Liver (tissue), 9 donors: ENCODE results near the gene RASAL2. TPM values are rescaled to one million over a fixed set of nuclear protein-coding genes. Genes with fewer than 3 reads are reported as not detected.

ENCODE experiments used
- DNase-seq: peaks from one replicate; pipeline ENCODE4 v3.0.0-alpha.2; 2017; ENCODE audit warnings: low spot score
- H3K27ac ChIP-seq, 2 donors: one replicate each; pipeline ENCODE4 v1.7.0; 2013; ENCODE audit warnings: inconsistent platforms in 2 of 2, low read length in 2 of 2, control low read depth in 1 of 2, low read depth in 1 of 2, mild to moderate bottlenecking in 1 of 2
- H3K27me3 ChIP-seq, 4 donors: one replicate each; pipeline versions ENCODE4 v1.6.1 to v1.7.0; 2013; ENCODE audit warnings: low read length in 3 of 4, inconsistent platforms in 1 of 4, mild to moderate bottlenecking in 1 of 4, moderate library complexity in 1 of 4; ENCODE audit not compliant: control insufficient read depth in 4 of 4, insufficient read depth in 4 of 4
- H3K36me3 ChIP-seq, 4 donors: one replicate each; pipeline versions ENCODE4 v1.6.1 to v1.7.0; 2013; ENCODE audit warnings: low read length in 3 of 4, mild to moderate bottlenecking in 3 of 4, low read depth in 1 of 4, moderate library complexity in 1 of 4; ENCODE audit not compliant: control insufficient read depth in 4 of 4, insufficient read depth in 3 of 4
- H3K4me1 ChIP-seq, 4 donors: one replicate each; pipeline versions ENCODE4 v1.6.1 to v1.7.0; 2013; ENCODE audit warnings: low read length in 3 of 4, mild to moderate bottlenecking in 3 of 4, moderate library complexity in 1 of 4; ENCODE audit not compliant: control insufficient read depth in 4 of 4, insufficient read depth in 4 of 4
- H3K4me3 ChIP-seq, 3 donors: one replicate each; pipeline versions ENCODE4 v1.6.1 to v1.7.0; 2013; ENCODE audit warnings: low read length in 3 of 3, control low read depth in 1 of 3, low read depth in 1 of 3, mild to moderate bottlenecking in 1 of 3
- H3K9ac ChIP-seq, 2 donors: one replicate each; pipeline ENCODE4 v1.7.0; 2013; ENCODE audit warnings: low read length in 2 of 2, mild to moderate bottlenecking in 2 of 2, moderate library complexity in 2 of 2, control low read depth in 1 of 2, low read depth in 1 of 2
- H3K9me3 ChIP-seq, 4 donors: one replicate each; pipeline versions ENCODE4 v1.6.1 to v1.7.0; 2013; ENCODE audit warnings: low read length in 3 of 4; ENCODE audit not compliant: control insufficient read depth in 4 of 4
- ATF3 ChIP-seq: IDR thresholded peaks from 2 replicates; pipeline ENCODE4 v1.6.1; 2016; ENCODE audit warnings: antibody characterized with exemption
- EGR1 ChIP-seq, 2 donors: IDR thresholded peaks; 2 replicates each; pipeline ENCODE4 v1.6.1; 2016 to 2018; ENCODE audit warnings: antibody characterized with exemption in 2 of 2, low read depth in 2 of 2
- FOXA1 ChIP-seq: IDR thresholded peaks from 2 replicates; pipeline ENCODE4 v1.6.1; 2016; ENCODE audit warnings: antibody characterized with exemption
- FOXA2 ChIP-seq: IDR thresholded peaks from 2 replicates; pipeline ENCODE4 v1.6.1; 2016; ENCODE audit warnings: antibody characterized with exemption
- GABPA ChIP-seq, 2 donors: IDR thresholded peaks in 1 of 2; conservative IDR thresholded peaks in 1 of 2; 2 replicates each; pipeline ENCODE4 v1.6.1; 2016; ENCODE audit warnings: antibody characterized with exemption in 2 of 2, mild to moderate bottlenecking in 1 of 2, moderate library complexity in 1 of 2
- HNF4A ChIP-seq, 2 donors: conservative IDR thresholded peaks; 2 replicates each; pipeline ENCODE4 v1.6.1; 2016; ENCODE audit warnings: antibody characterized with exemption in 2 of 2, mild to moderate bottlenecking in 2 of 2
- HNF4G ChIP-seq: IDR thresholded peaks from 2 replicates; pipeline ENCODE4 v1.6.1; 2016; ENCODE audit warnings: antibody characterized with exemption
- JUND ChIP-seq, 2 donors: IDR thresholded peaks; 2 replicates each; pipeline ENCODE4 v1.6.1; 2016; ENCODE audit warnings: antibody characterized with exemption in 2 of 2
- NR2F2 ChIP-seq: IDR thresholded peaks from 2 replicates; pipeline ENCODE4 v1.6.1; 2016; ENCODE audit warnings: antibody characterized with exemption
- RAD21 ChIP-seq, 2 donors: IDR thresholded peaks; 2 replicates each; pipeline ENCODE4 v1.6.1; 2016; ENCODE audit warnings: antibody characterized with exemption in 2 of 2, mild to moderate bottlenecking in 2 of 2
- RXRA ChIP-seq, 2 donors: IDR thresholded peaks; 2 replicates each; pipeline ENCODE4 v1.6.1; 2017 to 2018; ENCODE audit warnings: antibody characterized with exemption in 2 of 2, mild to moderate bottlenecking in 1 of 2
- SP1 ChIP-seq: IDR thresholded peaks from 2 replicates; pipeline ENCODE4 v1.6.1; 2018; ENCODE audit warnings: antibody characterized with exemption, mild to moderate bottlenecking
- YY1 ChIP-seq: IDR thresholded peaks from 2 replicates; pipeline ENCODE4 v1.6.1; 2016; ENCODE audit warnings: antibody characterized with exemption, mild to moderate bottlenecking
- WGBS: extraction: QIAGEN DNeasy Blood & Tissue Kit; methylation state at CpG from one replicate; pipeline ENCODE4 v1.1.7; 2013; 5-methylcytosine and 5-hydroxymethylcytosine counted together
- polyA plus RNA-seq, 2 donors: library from polyadenylated mRNA; stranded (reverse) in 1 of 2; unstranded in 1 of 2; fragments of 200-250 nt in 1 of 2; fragments of >200 nt in 1 of 2; fragmentation: Nextera tagmentation in 1 of 2; extraction: Ambion mirVana in 1 of 2; gene quantifications; one replicate each; pipeline versions ENCODE4 v1.2.1 to v1.2.3, GENCODE V29; 2013 to 2015
- total RNA-seq, 2 donors: library from RNA; depleted of rRNA; stranded (reverse); fragments of >200 nt; gene quantifications; one replicate each; pipeline ENCODE4 v1.2.3, GENCODE V29; 2014
- TF ChIP-seq, protein P1 (sequence below): IDR thresholded peaks from 2 replicates; pipeline ENCODE4 v1.6.1; 2016; ENCODE audit warnings: antibody characterized with exemption
- TF ChIP-seq, protein P2 (sequence below): fragments of 150-350 bp; IDR thresholded peaks from 2 replicates; pipeline ENCODE4 v1.5.1; 2017; ENCODE audit warnings: improper control_type of control experiment, low read depth, low read length; ENCODE audit not compliant: missing input control
- TF ChIP-seq, protein P3 (sequence below): IDR thresholded peaks from 2 replicates; pipeline ENCODE4 v1.6.1; 2016; ENCODE audit warnings: antibody characterized with exemption, mild to moderate bottlenecking
- TF ChIP-seq, protein P4 (sequence below): IDR thresholded peaks from 2 replicates; pipeline ENCODE4 v1.6.1; 2016; ENCODE audit warnings: antibody characterized with exemption
- donor health status: healthy.
- donor health status: healthy.
- donor health status: healthy.
- donor health status: healthy.
- donor health status: healthy.

Gene RASAL2
- total and polyA plus RNA-seq, 4 donors = 1.8 to 8.1 (median 4.1) TPM

DNA sequence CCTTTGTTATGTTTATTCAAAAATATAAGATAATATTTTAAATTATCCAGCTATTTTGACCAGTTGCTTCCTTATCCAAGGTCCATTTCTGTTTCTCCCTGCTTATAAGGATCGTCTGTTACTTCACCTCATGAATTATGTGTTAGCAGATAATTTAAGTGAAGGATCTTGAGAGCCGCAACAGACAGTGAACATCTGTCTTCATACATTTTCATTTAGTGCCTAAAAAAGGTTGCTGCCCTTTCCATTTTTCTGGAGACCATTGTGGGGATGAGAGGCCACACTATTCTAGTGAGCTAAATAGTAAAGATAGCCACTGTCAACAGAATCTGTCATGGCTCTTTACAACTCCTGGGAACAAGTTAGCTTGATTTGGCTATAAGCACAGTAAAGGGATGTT lies 248.8 kb downstream of the RASAL2 start:
- 85% methylated on average over 2 of the region's 2 CpGs for WGBS
- Histone ChIP-seq H3K4me3 (no peak overlapping the region), H3K9me3 (no peaks in the 10 kb centered on the region), H3K27me3 (no peaks in the 10 kb centered on the region), H3K4me1 (peaks cover 0 to 10% (median 2%) of the 10 kb centered on the region in 4 donors), H3K36me3 (no peaks in the 10 kb centered on the region), H3K27ac (no peak overlapping the region), H3K9ac (no peak overlapping the region)
- no peak for DNase-seq
- no peak for TF ChIP-seq FOXA1
- TF ChIP-seq JUND (IDR thresholded peaks at IDR 0.05) = no peak
- TF ChIP-seq, protein P1, sequence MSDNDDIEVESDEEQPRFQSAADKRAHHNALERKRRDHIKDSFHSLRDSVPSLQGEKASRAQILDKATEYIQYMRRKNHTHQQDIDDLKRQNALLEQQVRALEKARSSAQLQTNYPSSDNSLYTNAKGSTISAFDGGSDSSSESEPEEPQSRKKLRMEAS = no peak
- TF ChIP-seq, protein P2, sequence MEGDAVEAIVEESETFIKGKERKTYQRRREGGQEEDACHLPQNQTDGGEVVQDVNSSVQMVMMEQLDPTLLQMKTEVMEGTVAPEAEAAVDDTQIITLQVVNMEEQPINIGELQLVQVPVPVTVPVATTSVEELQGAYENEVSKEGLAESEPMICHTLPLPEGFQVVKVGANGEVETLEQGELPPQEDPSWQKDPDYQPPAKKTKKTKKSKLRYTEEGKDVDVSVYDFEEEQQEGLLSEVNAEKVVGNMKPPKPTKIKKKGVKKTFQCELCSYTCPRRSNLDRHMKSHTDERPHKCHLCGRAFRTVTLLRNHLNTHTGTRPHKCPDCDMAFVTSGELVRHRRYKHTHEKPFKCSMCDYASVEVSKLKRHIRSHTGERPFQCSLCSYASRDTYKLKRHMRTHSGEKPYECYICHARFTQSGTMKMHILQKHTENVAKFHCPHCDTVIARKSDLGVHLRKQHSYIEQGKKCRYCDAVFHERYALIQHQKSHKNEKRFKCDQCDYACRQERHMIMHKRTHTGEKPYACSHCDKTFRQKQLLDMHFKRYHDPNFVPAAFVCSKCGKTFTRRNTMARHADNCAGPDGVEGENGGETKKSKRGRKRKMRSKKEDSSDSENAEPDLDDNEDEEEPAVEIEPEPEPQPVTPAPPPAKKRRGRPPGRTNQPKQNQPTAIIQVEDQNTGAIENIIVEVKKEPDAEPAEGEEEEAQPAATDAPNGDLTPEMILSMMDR = no peak
- no peak for TF ChIP-seq FOXA2
- TF ChIP-seq NR2F2 = no peak
- no peak for TF ChIP-seq HNF4A (conservative IDR thresholded peaks at IDR 0.05)
- TF ChIP-seq, protein P3, sequence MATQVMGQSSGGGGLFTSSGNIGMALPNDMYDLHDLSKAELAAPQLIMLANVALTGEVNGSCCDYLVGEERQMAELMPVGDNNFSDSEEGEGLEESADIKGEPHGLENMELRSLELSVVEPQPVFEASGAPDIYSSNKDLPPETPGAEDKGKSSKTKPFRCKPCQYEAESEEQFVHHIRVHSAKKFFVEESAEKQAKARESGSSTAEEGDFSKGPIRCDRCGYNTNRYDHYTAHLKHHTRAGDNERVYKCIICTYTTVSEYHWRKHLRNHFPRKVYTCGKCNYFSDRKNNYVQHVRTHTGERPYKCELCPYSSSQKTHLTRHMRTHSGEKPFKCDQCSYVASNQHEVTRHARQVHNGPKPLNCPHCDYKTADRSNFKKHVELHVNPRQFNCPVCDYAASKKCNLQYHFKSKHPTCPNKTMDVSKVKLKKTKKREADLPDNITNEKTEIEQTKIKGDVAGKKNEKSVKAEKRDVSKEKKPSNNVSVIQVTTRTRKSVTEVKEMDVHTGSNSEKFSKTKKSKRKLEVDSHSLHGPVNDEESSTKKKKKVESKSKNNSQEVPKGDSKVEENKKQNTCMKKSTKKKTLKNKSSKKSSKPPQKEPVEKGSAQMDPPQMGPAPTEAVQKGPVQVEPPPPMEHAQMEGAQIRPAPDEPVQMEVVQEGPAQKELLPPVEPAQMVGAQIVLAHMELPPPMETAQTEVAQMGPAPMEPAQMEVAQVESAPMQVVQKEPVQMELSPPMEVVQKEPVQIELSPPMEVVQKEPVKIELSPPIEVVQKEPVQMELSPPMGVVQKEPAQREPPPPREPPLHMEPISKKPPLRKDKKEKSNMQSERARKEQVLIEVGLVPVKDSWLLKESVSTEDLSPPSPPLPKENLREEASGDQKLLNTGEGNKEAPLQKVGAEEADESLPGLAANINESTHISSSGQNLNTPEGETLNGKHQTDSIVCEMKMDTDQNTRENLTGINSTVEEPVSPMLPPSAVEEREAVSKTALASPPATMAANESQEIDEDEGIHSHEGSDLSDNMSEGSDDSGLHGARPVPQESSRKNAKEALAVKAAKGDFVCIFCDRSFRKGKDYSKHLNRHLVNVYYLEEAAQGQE = no peak
- no peak for TF ChIP-seq ATF3
- no peak for TF ChIP-seq RXRA (IDR thresholded peaks at IDR 0.05)
- TF ChIP-seq YY1 = no peak
- no peak for TF ChIP-seq EGR1 (IDR thresholded peaks at IDR 0.05; ENCODE audit: low read depth in 2 of 2)
- TF ChIP-seq GABPA (IDR thresholded peaks at IDR 0.05 in 1 of 2, conservative IDR thresholded peaks at IDR 0.05 in 1 of 2) = no peak
- TF ChIP-seq, protein P4, sequence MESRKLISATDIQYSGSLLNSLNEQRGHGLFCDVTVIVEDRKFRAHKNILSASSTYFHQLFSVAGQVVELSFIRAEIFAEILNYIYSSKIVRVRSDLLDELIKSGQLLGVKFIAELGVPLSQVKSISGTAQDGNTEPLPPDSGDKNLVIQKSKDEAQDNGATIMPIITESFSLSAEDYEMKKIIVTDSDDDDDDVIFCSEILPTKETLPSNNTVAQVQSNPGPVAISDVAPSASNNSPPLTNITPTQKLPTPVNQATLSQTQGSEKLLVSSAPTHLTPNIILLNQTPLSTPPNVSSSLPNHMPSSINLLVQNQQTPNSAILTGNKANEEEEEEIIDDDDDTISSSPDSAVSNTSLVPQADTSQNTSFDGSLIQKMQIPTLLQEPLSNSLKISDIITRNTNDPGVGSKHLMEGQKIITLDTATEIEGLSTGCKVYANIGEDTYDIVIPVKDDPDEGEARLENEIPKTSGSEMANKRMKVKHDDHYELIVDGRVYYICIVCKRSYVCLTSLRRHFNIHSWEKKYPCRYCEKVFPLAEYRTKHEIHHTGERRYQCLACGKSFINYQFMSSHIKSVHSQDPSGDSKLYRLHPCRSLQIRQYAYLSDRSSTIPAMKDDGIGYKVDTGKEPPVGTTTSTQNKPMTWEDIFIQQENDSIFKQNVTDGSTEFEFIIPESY = no peak
- no peak for TF ChIP-seq SP1

DNA sequence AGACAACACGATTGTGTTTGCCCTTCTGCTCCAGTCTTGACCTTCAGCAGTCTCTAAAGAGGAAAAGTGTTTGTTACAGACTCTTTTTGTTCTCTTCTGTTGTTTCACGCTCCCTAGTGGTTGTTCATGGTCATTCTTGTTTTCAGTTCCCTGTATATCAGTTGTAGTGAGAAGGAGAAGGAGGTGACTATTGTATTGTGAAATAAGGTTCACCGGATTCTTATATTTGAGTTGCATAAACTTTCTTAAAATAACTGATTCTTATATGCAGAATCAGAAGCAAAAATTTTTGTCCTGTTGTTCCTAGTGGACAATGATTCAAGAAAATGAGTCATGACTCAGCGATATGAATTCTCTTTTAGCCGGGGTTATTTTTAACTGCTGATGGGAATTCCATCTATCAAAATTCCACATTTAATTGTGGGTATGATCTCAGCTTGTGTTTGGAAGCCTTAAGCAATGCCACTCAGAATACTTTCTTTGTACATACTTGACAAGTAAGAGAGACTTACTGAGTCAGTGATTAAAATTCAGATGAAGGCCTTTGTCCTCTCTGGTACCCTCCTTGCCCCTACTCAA lies 250.7 kb downstream of the RASAL2 start:
- Histone ChIP-seq H3K4me3 (no peak overlapping the region), H3K27ac (no peak overlapping the region), H3K9me3 (no peaks in the 10 kb centered on the region), H3K9ac (no peak overlapping the region), H3K36me3 (no peaks in the 10 kb centered on the region), H3K27me3 (no peaks in the 10 kb centered on the region), H3K4me1 (peaks cover 0 to 10% (median 2%) of the 10 kb centered on the region in 4 donors)
- TF ChIP-seq NR2F2 (no peak), RAD21 (IDR thresholded peaks at IDR 0.05) (peak in 1 of 2 donors; percentile 42), HNF4G (no peak)
- TF ChIP-seq, protein P2 = peak; percentile 21
- no peak for DNase-seq
- WGBS = 60% methylated on average over 5 of the region's 5 CpGs
